Epidermal melanocyte (primary cell): ENCODE data around the gene KNDC1.

Experiments
- DNase-seq: peaks from one replicate; pipeline ENCODE4 v3.0.0; 2011; ENCODE audit warnings: low spot score; ENCODE audit not compliant: insufficient read length

KNDC1 gene

GRCh38 chr10:133189256-133189655 is 29.2 kb downstream of the KNDC1 start:
- no peak for DNase-seq

GRCh38 chr10:133189726-133190125 is 29.7 kb downstream of the KNDC1 start:
- no peak for DNase-seq

- no peak for DNase-seq
These were observed 30.2 kb downstream of the KNDC1 start for GRCh38 chr10:133190225-133190624.

- DNase-seq: no peak
These were observed 31.6 kb downstream of the KNDC1 start for GRCh38 chr10:133191651-133192050.

GRCh38 chr10:133194151-133194550 is 34.1 kb downstream of the KNDC1 start:
- no peak for DNase-seq

- no peak for DNase-seq
These were observed 35.1 kb downstream of the KNDC1 start for GRCh38 chr10:133195096-133195495.

GRCh38 chr10:133195611-133196010 is 35.6 kb downstream of the KNDC1 start:
- no peak for DNase-seq

- no peak for DNase-seq
These were observed 36.3 kb downstream of the KNDC1 start for GRCh38 chr10:133196221-133196915.

GRCh38 chr10:133196936-133197758 is 37.1 kb downstream of the KNDC1 start:
- DNase-seq: no peak

- no peak for DNase-seq
These were observed 37.8 kb downstream of the KNDC1 start for GRCh38 chr10:133197786-133198185.

GRCh38 chr10:133198206-133198605 is 38.2 kb downstream of the KNDC1 start:
- no peak for DNase-seq

- no peak for DNase-seq
These were observed 38.8 kb downstream of the KNDC1 start for GRCh38 chr10:133198621-133199487.

- no peak for DNase-seq
These were observed 39.5 kb downstream of the KNDC1 start for GRCh38 chr10:133199488-133199885.

- DNase-seq: no peak
These were observed 40.1 kb downstream of the KNDC1 start for GRCh38 chr10:133199992-133200611.

GRCh38 chr10:133200621-133201031 is 40.6 kb downstream of the KNDC1 start:
- no peak for DNase-seq

- DNase-seq: no peak
These were observed 41.3 kb downstream of the KNDC1 start for GRCh38 chr10:133201151-133201947.

- no peak for DNase-seq
These were observed 42.1 kb downstream of the KNDC1 start for GRCh38 chr10:133201948-133202725.

GRCh38 chr10:133202778-133203651 is 43.0 kb downstream of the KNDC1 start:
- no peak for DNase-seq
